Epithelial cell of proximal tubule (primary cell): ENCODE measurements around the gene RTP1. TPM values are rescaled to one million over a fixed set of nuclear protein-coding genes. Genes with fewer than 3 reads are reported as not detected.

Experiments used
- DNase-seq: peaks from one replicate; pipeline ENCODE4 v3.0.0-alpha.2; 2011; ENCODE audit warnings: low read depth
- H3K4me3 ChIP-seq: 2 replicates; pipeline ENCODE4 v1.5.1; 2011; ENCODE audit warnings: low read depth, mild to moderate bottlenecking, low read length
- total RNA-seq: library from RNA; depleted of rRNA; stranded (reverse); fragments of >200 nt; gene quantifications from 2 replicates; pipeline ENCODE4 v1.2.3, GENCODE V29; 2015
- TF ChIP-seq, protein P1 (sequence below): conservative IDR thresholded peaks from 2 replicates; pipeline ENCODE4 v1.5.1; 2012; ENCODE audit warnings: low read depth, mild to moderate bottlenecking, low read length

Gene RTP1
- total RNA-seq, 1 donor from 2014 or later, result not detected

- no peak overlapping the region for H3K4me3 ChIP-seq
- no peak for DNase-seq
- TF ChIP-seq, protein P1, sequence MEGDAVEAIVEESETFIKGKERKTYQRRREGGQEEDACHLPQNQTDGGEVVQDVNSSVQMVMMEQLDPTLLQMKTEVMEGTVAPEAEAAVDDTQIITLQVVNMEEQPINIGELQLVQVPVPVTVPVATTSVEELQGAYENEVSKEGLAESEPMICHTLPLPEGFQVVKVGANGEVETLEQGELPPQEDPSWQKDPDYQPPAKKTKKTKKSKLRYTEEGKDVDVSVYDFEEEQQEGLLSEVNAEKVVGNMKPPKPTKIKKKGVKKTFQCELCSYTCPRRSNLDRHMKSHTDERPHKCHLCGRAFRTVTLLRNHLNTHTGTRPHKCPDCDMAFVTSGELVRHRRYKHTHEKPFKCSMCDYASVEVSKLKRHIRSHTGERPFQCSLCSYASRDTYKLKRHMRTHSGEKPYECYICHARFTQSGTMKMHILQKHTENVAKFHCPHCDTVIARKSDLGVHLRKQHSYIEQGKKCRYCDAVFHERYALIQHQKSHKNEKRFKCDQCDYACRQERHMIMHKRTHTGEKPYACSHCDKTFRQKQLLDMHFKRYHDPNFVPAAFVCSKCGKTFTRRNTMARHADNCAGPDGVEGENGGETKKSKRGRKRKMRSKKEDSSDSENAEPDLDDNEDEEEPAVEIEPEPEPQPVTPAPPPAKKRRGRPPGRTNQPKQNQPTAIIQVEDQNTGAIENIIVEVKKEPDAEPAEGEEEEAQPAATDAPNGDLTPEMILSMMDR, result no peak
These were observed 12.2 kb downstream of the RTP1 start for GRCh38 chr3:187209491-187209890.

DNA sequence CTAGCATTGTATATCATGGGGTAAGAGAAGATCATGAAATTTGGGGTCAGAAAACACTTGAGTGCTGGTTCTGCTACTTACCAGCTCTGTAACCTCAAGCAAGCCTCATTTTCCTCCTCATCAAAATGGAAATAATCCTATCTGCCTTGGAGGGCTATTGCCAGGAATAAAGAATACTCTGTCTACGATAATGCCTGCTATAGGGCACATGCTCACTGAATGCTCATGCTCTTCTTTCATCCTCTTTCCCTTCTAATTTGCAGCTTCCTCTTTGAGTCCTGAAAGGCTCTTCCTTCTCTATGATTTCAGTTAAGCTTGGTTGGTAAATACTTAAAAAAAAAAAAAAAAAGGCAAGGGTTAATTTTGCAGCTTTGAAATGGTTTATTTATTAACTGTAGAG is 12.8 kb downstream of the RTP1 start:
- TF ChIP-seq, protein P1, result no peak

GRCh38 chr3:187210545-187211327 is 13.4 kb downstream of the RTP1 start:
- TF ChIP-seq, protein P1, result no peak
- no peak for DNase-seq
- no peak overlapping the region for H3K4me3 ChIP-seq

More for the DNA sequence above, 12.8 kb downstream of the RTP1 start:
- H3K4me3 ChIP-seq, result no peak overlapping the region
- DNase-seq, result no peak

DNA sequence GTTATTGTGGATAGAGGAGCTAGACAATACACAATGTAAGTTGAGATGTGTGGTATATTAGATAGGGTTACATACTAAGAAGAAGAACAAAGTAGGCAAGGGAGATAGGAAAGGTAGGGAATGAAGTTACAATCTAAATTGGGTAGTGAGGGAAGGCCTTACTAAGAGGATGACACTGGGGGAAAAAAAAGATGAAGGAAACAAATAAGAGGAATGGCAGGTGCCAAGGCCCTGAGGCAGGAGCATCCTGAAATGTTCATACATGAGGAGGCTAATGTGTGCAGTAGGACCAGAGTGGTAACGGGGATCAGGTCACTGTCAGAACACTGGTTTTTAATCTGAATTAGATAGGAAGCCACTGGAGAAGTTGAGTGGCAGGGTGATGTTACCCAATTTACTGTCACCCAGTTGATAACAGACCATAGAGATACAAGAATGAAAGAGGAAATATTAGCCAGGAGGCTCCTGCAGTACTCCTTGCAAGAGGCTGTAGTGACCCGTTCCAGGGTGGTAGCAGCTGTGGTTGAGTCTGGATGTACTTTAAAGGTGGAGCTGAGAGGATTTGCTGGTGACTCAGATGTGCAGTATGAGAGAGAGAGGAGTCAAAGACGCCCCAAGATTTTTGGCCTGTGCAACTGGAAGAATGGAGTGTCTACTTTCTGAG is 14.4 kb downstream of the RTP1 start:
- DNase-seq, result no peak
- TF ChIP-seq, protein P1, result no peak

DNA sequence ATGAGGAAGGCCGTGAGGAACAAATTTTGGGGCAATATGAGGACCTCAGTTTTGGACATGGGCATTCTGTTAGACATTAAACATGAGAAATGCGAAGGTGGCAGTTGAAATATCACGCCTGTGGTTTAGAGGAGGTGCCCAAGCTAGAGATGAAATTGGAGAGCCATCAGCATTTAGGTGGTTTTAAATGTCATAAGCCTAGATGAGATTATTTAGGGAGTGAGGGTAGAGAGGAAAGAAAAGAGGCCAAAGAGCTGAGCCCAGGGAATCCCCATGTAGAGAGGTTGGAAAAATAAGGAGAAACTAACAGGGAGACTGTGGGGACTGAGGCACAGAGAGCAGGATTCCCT is 14.9 kb downstream of the RTP1 start:
- TF ChIP-seq, protein P1, result no peak
- no peak for DNase-seq
- no peak overlapping the region for H3K4me3 ChIP-seq

More for the DNA sequence above, 14.4 kb downstream of the RTP1 start:
- no peak overlapping the region for H3K4me3 ChIP-seq

GRCh38 chr3:187212705-187213104 is 15.4 kb downstream of the RTP1 start:
- no peak for DNase-seq
- H3K4me3 ChIP-seq, result no peak overlapping the region
- TF ChIP-seq, protein P1, result no peak
